BE2C (cell line): ENCODE results near the gene HSPA1B.
"Not testable (repeated sequence)": the region's sequence is repeated elsewhere in the genome, so short reads cannot be mapped to it uniquely, and the experiment has no call there.

ENCODE experiments used
- DNase-seq: peaks from one replicate; pipeline ENCODE4 v3.0.0-alpha.2; 2020
- H3K27me3 ChIP-seq: fragments of 250-450 bp; sonication (Bioruptor Pico); 2 replicates; pipeline ENCODE4 v1.5.1; 2020; ENCODE audit warnings: mild to moderate bottlenecking
- H3K36me3 ChIP-seq: fragments of 250-450 bp; sonication (Bioruptor Pico); 2 replicates; pipeline ENCODE4 v1.5.1; 2020; ENCODE audit warnings: mild to moderate bottlenecking
- H3K4me1 ChIP-seq: fragments of 250-450 bp; sonication (Bioruptor Pico); 2 replicates; pipeline ENCODE4 v1.5.1; 2020
- H3K4me3 ChIP-seq: 2 replicates; pipeline ENCODE4 v1.5.1; 2011; ENCODE audit warnings: low read depth, low read length
- H3K9me3 ChIP-seq: fragments of 250-450 bp; sonication (Bioruptor Pico); 2 replicates; pipeline ENCODE4 v1.5.1; 2020
- CTCF ChIP-seq: IDR thresholded peaks from 2 replicates; pipeline ENCODE4 v1.5.1; 2012; ENCODE audit warnings: mild to moderate bottlenecking, low read depth, low read length

HSPA1B gene

DNA sequence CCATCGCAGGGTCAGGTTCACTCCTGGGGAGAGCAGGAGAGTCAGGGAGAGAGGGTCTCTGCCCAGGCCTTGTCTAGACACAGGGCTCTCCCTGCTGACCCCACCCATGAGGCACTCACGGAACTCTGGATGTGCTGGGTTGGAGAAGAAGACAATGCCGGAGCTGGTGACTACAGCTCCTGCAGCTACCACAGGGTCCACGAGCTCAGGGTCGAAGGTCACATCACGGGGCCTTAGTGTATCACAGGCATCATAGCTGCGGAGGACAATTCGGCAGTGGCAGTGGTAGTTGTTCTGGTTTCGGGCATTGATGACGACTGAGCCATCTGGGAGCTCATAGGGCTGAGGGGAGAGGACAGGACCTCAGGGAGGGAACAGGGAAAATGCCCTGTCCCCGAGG is 32.4 kb downstream of the HSPA1B start:
- H3K9me3 ChIP-seq, result no peaks in the 10 kb centered on the region
- H3K36me3 ChIP-seq, result 0 out of 2 replicates have a peak, but pooled peaks cover 3% of the 10 kb centered on the region
- H3K4me1 ChIP-seq, result no peaks in the 10 kb centered on the region
- H3K4me3 ChIP-seq, result no peak overlapping the region
- no peaks in the 10 kb centered on the region for H3K27me3 ChIP-seq
- TF ChIP-seq CTCF, result no peak
- DNase-seq, result no peak

DNA sequence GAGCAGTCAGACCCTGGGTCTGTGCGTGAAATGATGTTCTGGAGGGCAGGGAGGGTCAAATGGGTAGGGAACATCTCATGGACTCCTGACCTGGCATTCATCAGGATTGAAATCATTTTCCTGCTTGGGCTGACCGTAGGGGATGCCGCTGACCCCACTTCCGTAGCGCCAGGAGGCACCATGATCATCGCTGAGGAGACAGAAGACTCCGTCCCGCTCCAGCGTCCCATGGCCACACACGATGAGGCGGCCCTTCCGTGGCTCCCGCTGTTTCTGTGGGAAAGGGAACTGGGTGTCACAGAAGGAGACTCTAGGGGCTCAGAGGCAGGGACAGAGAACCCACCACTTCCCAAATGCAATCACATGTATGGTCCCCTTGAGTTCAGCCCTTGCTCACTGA is 32.8 kb downstream of the HSPA1B start:
- Histone ChIP-seq H3K9me3 (no peaks in the 10 kb centered on the region), H3K27me3 (no peaks in the 10 kb centered on the region), H3K4me3 (no peak overlapping the region), H3K36me3 (0 out of 2 replicates have a peak, but pooled peaks cover 3% of the 10 kb centered on the region), H3K4me1 (no peaks in the 10 kb centered on the region)
- no peak for TF ChIP-seq CTCF
- DNase-seq, result no peak

DNA sequence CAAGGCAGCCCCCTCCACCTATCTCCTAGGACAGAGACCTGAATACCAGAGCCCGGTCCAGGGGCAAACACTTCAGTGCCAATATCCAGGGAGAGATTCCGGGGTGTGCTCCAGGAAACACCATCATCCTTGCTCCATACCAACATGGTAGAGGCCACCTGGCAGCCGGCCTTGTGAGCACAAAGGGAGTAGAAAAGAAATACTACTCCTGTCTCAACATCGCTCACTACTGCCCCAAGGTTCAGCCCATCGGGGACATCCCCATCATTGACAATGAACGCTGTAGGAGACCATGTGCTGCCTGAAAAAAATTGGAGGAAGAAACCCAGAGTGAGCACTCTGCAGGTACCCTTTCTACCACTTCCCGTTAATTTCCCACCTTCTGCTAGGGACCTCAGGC is 33.6 kb downstream of the HSPA1B start:
- Histone ChIP-seq H3K4me1 (no peaks in the 10 kb centered on the region), H3K27me3 (no peaks in the 10 kb centered on the region), H3K36me3 (0 out of 2 replicates have a peak, but pooled peaks cover 3% of the 10 kb centered on the region), H3K9me3 (no peaks in the 10 kb centered on the region), H3K4me3 (no peak overlapping the region)
- DNase-seq, result no peak
- no peak for TF ChIP-seq CTCF

DNA sequence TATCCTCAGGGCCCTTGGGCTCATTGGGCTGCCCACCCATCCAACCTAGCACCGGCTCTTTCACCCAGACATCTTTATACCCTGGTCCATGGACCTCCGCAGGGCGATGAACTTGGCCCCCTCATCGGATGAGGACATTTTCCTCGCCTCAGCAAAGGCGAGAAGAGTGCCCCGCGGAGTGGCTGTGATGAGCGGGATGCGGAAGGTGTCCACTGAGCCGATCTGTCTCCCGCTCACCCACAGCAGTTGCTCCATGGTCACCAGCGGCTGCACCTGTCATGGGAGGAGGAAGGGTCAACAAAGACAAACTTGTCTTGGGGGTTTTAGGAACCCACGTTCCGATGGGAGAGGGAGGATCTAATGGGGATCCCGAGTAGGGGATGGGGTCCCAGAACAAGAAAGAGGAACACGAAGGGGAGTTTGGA is 34.4 kb downstream of the HSPA1B start:
- no peak for TF ChIP-seq CTCF
- Histone ChIP-seq H3K4me1 (no peaks in the 10 kb centered on the region), H3K4me3 (peak overlapping the region; percentile 76), H3K27me3 (no peaks in the 10 kb centered on the region), H3K9me3 (no peaks in the 10 kb centered on the region), H3K36me3 (0 out of 2 replicates have a peak, but pooled peaks cover 3% of the 10 kb centered on the region)
- no peak for DNase-seq

GRCh38 chr6:31862344-31863235 is 35.1 kb downstream of the HSPA1B start, which contains the start of gene NEU1:
TSS of gene NEU1 (minus strand) at chr6:31862821. CDS start at chr6:31862776, 45 bp downstream.
- DNase-seq, result peak; percentile 100
- TF ChIP-seq CTCF, result no peak
- H3K4me3 ChIP-seq, result peak within 1 kb of the TSS; percentile 76
- H3K9me3 ChIP-seq, result no peaks in the 10 kb centered on the region
- no peaks in the 10 kb centered on the region for H3K4me1 ChIP-seq
- 0 out of 2 replicates have a peak, but pooled peaks cover 3% of the 10 kb centered on the region for H3K36me3 ChIP-seq
- H3K27me3 ChIP-seq, result no peaks in the 10 kb centered on the region

- not testable (repeated sequence) for H3K27me3 ChIP-seq, H3K4me1 ChIP-seq, H3K36me3 ChIP-seq, DNase-seq, H3K9me3 ChIP-seq
- peak overlapping the region; percentile 74 for H3K4me3 ChIP-seq
Observed at GRCh38 chr6:31864123-31864562, 36.6 kb downstream of the HSPA1B start.
